H9 (cell line): ENCODE results near the gene MPHOSPH8. TPM values are rescaled to one million over a fixed set of nuclear protein-coding genes. Genes with fewer than 3 reads are reported as not detected.

ENCODE experiments used
- DNase-seq: peaks from one replicate; pipeline ENCODE4 v3.0.0-alpha.2; 2017
- H2AFZ ChIP-seq: one replicate; pipeline ENCODE4 v1.6.1; 2013; ENCODE audit warnings: mild to moderate bottlenecking, low read length, control low read depth, moderate library complexity
- H2AK5ac ChIP-seq: 2 replicates; pipeline ENCODE4 v1.6.1; 2013; ENCODE audit warnings: low read length, control low read depth, mixed read lengths; ENCODE audit not compliant: insufficient read length
- H2BK120ac ChIP-seq: one replicate; pipeline ENCODE4 v1.6.1; 2013; ENCODE audit warnings: low read depth, mild to moderate bottlenecking, low read length, control low read depth, inconsistent platforms; ENCODE audit not compliant: poor library complexity, severe bottlenecking
- H2BK12ac ChIP-seq: 2 replicates; pipeline ENCODE4 v1.6.1; 2013; ENCODE audit warnings: low read length, control low read depth, mixed read lengths, low read depth; ENCODE audit not compliant: insufficient read length
- H2BK15ac ChIP-seq: 2 replicates; pipeline ENCODE4 v1.6.1; 2013; ENCODE audit warnings: low read depth, low read length, control low read depth
- H2BK20ac ChIP-seq: one replicate; pipeline ENCODE4 v1.6.1; 2013; ENCODE audit warnings: low read depth, mild to moderate bottlenecking, low read length, control low read depth, inconsistent platforms; ENCODE audit not compliant: poor library complexity, severe bottlenecking
- H2BK5ac ChIP-seq: 2 replicates; pipeline ENCODE4 v1.6.1; 2013; ENCODE audit warnings: low read length, control low read depth, mixed read lengths; ENCODE audit not compliant: insufficient read length
- H3K14ac ChIP-seq: 2 replicates; pipeline ENCODE4 v1.6.1; 2013; ENCODE audit warnings: low read length, control low read depth; ENCODE audit not compliant: insufficient read depth
- H3K18ac ChIP-seq: 2 replicates; pipeline ENCODE4 v1.6.1; 2013; ENCODE audit warnings: low read depth, mild to moderate bottlenecking, mixed read lengths, low read length, control low read depth; ENCODE audit not compliant: insufficient read length
- H3K23ac ChIP-seq: 2 replicates; pipeline ENCODE4 v1.6.1; 2013; ENCODE audit warnings: low read length, control low read depth, mixed read lengths, low read depth; ENCODE audit not compliant: insufficient read length
- H3K23me2 ChIP-seq: 2 replicates; pipeline ENCODE4 v1.6.1; 2013; ENCODE audit warnings: low read depth, mild to moderate bottlenecking, mixed read lengths, low read length, control low read depth; ENCODE audit not compliant: insufficient read length, poor library complexity, severe bottlenecking
- H3K27ac ChIP-seq: 2 replicates; pipeline ENCODE4 v1.5.1; 2013; ENCODE audit warnings: low read length, control low read depth, mixed read lengths, low read depth; ENCODE audit not compliant: insufficient read length
- H3K27me3 ChIP-seq: 2 replicates; pipeline ENCODE4 v1.6.1; 2013; ENCODE audit warnings: low read length, control low read depth, inconsistent platforms; ENCODE audit not compliant: insufficient read depth
- H3K4ac ChIP-seq: 2 replicates; pipeline ENCODE4 v1.6.1; 2013; ENCODE audit warnings: low read depth, mild to moderate bottlenecking, control low read depth, inconsistent platforms, low read length, moderate library complexity
- H3K4me1 ChIP-seq: 2 replicates; pipeline ENCODE4 v1.6.1; 2013; ENCODE audit warnings: low read length, control low read depth, inconsistent platforms; ENCODE audit not compliant: insufficient read depth
- H3K4me2 ChIP-seq: 2 replicates; pipeline ENCODE4 v1.6.1; 2013; ENCODE audit warnings: low read length, control low read depth, mixed read lengths; ENCODE audit not compliant: insufficient read length, insufficient read depth
- H3K56ac ChIP-seq: 2 replicates; pipeline ENCODE4 v1.6.1; 2013; ENCODE audit warnings: low read depth, mild to moderate bottlenecking, mixed read lengths, low read length, control low read depth; ENCODE audit not compliant: insufficient read length
- H3K79me1 ChIP-seq: 2 replicates; pipeline ENCODE4 v1.6.1; 2013; ENCODE audit warnings: low read depth, mild to moderate bottlenecking, moderate library complexity, low read length, control low read depth, inconsistent platforms; ENCODE audit not compliant: insufficient read depth, poor library complexity, severe bottlenecking
- H3K79me2 ChIP-seq: 2 replicates; pipeline ENCODE4 v1.6.1; 2013; ENCODE audit warnings: low read length, control low read depth, inconsistent platforms; ENCODE audit not compliant: insufficient read depth
- H3K9ac ChIP-seq: 2 replicates; pipeline ENCODE4 v1.6.1; 2013; ENCODE audit warnings: low read length, control low read depth, mixed read lengths; ENCODE audit not compliant: insufficient read length; ENCODE audit errors: extremely low read depth
- H3K9me3 ChIP-seq: one replicate; pipeline ENCODE4 v1.6.1; 2013; ENCODE audit warnings: low read depth, low read length, inconsistent platforms; ENCODE audit not compliant: control insufficient read depth
- H3T11ph ChIP-seq: one replicate; pipeline ENCODE4 v1.6.1; 2013; ENCODE audit warnings: mild to moderate bottlenecking, low read length, control low read depth, inconsistent platforms
- H4K20me1 ChIP-seq: one replicate; pipeline ENCODE4 v1.6.1; 2013; ENCODE audit not compliant: control insufficient read depth, insufficient read length, insufficient read depth
- H4K5ac ChIP-seq: 2 replicates; pipeline ENCODE4 v1.6.1; 2013; ENCODE audit warnings: low read depth, mild to moderate bottlenecking, mixed read lengths, low read length, control low read depth; ENCODE audit not compliant: insufficient read length
- H4K8ac ChIP-seq: replicated peaks from 2 replicates; pipeline ENCODE4 v1.6.1; 2013; ENCODE audit warnings: low read length, control low read depth, mixed read lengths, low read depth; ENCODE audit not compliant: insufficient read length
- H4K91ac ChIP-seq: 2 replicates; pipeline ENCODE4 v1.6.1; 2013; ENCODE audit warnings: low read depth, mild to moderate bottlenecking, moderate library complexity, mixed read lengths, low read length, control low read depth; ENCODE audit not compliant: insufficient read length
- H3K27ac Mint-ChIP-seq, 3 experiments: 2 replicates in 2 of 3; 3 replicates in 1 of 3; pipeline ENCODE4 v1.8.0; 2020 to 2021; ENCODE audit warnings: mixed read lengths in 3 of 3, mild to moderate bottlenecking in 1 of 3, moderate library complexity in 1 of 3
- H3K27me3 Mint-ChIP-seq: 2 replicates; pipeline ENCODE4 v1.8.0; 2021; ENCODE audit warnings: low read depth, mild to moderate bottlenecking, moderate library complexity, mixed read lengths
- H3K36me3 Mint-ChIP-seq, 3 experiments: 2 replicates in 2 of 3; 3 replicates in 1 of 3; pipeline ENCODE4 v1.8.0; 2020 to 2021; ENCODE audit warnings: low read depth in 3 of 3, mixed read lengths in 3 of 3; ENCODE audit not compliant: insufficient read depth in 1 of 3
- H3K4me1 Mint-ChIP-seq, 2 experiments: 2 replicates each; pipeline ENCODE4 v1.8.0; 2020; ENCODE audit warnings: mixed read lengths in 2 of 2
- H3K4me3 Mint-ChIP-seq, 2 experiments: 2 replicates in 1 of 2; 3 replicates in 1 of 2; pipeline ENCODE4 v1.8.0; 2020 to 2021; ENCODE audit warnings: mild to moderate bottlenecking in 2 of 2, mixed read lengths in 2 of 2, moderate library complexity in 1 of 2
- H3K9me3 Mint-ChIP-seq, 2 experiments: 2 replicates in 1 of 2; 3 replicates in 1 of 2; pipeline ENCODE4 v1.8.0; 2020; ENCODE audit warnings: mild to moderate bottlenecking in 2 of 2, mixed read lengths in 2 of 2, moderate library complexity in 1 of 2
- CTCF ChIP-seq: fragments of 200-600 bp; sonication (generic); conservative IDR thresholded peaks from 3 replicates; pipeline ENCODE4 v1.8.0; 2021; ENCODE audit warnings: antibody characterized with exemption, mild to moderate bottlenecking
- total RNA-seq: library from RNA; stranded (reverse); gene quantifications from 2 replicates; pipeline ENCODE4 v1.2.1, GENCODE V29; 2021

Gene MPHOSPH8
- total RNA-seq, 1 experiment from 2014 or later: 21.1 TPM

DNA sequence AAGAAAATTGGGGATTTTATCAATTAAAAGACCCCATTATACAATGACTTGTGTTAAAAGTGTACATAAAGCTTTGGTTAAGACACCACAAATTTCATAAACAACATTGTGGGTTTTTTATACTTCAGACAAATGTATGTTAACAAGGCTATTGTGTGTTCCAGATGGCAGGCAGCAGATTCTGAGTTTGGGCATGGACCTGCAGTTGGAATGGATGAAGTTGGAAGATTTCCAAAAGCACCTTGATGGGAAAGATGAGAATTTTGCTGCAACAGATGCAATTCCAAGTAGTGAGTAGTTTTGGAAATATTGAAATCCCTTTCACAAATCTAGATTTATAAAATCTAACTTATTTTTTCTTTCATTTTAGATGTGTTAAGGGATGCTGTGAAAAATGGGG, 25.4 kb downstream of the MPHOSPH8 start:
- H3K23me2 ChIP-seq: no peaks in the 10 kb centered on the region
- Mint-ChIP-seq H3K36me3 (peaks cover 11 to 42% (median 32%) of the 10 kb centered on the region in 3 experiments), H3K4me3 (no peak overlapping the region), H3K4me1 (no peaks in the 10 kb centered on the region), H3K27ac (no peak overlapping the region), H3K27me3 (no peaks in the 10 kb centered on the region), H3K9me3 (peaks cover 0 to 2% of the 10 kb centered on the region in 2 experiments; a peak in 1 of 5 replicates)
- no peak overlapping the region for H4K8ac ChIP-seq
- H4K5ac ChIP-seq: no peak overlapping the region
- no peak overlapping the region for H4K91ac ChIP-seq
- H3K4me1 ChIP-seq: 0 out of 2 replicates have a peak, but pooled peaks cover 2% of the 10 kb centered on the region
- no peak overlapping the region for H2AK5ac ChIP-seq
- H3K23ac ChIP-seq: no peak overlapping the region
- no peaks in the 10 kb centered on the region for H3K79me1 ChIP-seq
- no peak for TF ChIP-seq CTCF
- no peak overlapping the region for H3T11ph ChIP-seq
- H3K14ac ChIP-seq: no peak overlapping the region
- no peak overlapping the region for H2BK5ac ChIP-seq
- no peaks in the 10 kb centered on the region for H3K79me2 ChIP-seq
- no peak overlapping the region for H3K9ac ChIP-seq
- no peak overlapping the region for H3K56ac ChIP-seq
- no peak for DNase-seq
- H4K20me1 ChIP-seq: no peaks in the 10 kb centered on the region
- H2AFZ ChIP-seq: no peak overlapping the region
- no peak overlapping the region for H3K4me2 ChIP-seq
- H3K27ac ChIP-seq: no peak overlapping the region
- H2BK12ac ChIP-seq: no peak overlapping the region
- no peak overlapping the region for H3K4ac ChIP-seq
- H2BK120ac ChIP-seq: no peak overlapping the region
- no peaks in the 10 kb centered on the region for H3K27me3 ChIP-seq
- H3K18ac ChIP-seq: no peak overlapping the region
- H3K9me3 ChIP-seq: no peaks in the 10 kb centered on the region
- H2BK20ac ChIP-seq: no peak overlapping the region
- H2BK15ac ChIP-seq: no peak overlapping the region
